HG03108 (cell line): ENCODE measurements around the gene RALGPS1.
A peak's percentile ranks its signal among the peaks of the same experiment; 100 is the strongest.

Experiments
- ATAC-seq: cut with Tn5 transposase; IDR thresholded peaks from one replicate; pipeline ENCODE4 v1.9.1; 2021; ENCODE audit warnings: moderate library complexity; ENCODE audit not compliant: unreplicated experiment

The RALGPS1 gene

GRCh38 chr9:126955811-126956210 lies 41.2 kb downstream of the RALGPS1 start:
- ATAC-seq, result no peak

DNA sequence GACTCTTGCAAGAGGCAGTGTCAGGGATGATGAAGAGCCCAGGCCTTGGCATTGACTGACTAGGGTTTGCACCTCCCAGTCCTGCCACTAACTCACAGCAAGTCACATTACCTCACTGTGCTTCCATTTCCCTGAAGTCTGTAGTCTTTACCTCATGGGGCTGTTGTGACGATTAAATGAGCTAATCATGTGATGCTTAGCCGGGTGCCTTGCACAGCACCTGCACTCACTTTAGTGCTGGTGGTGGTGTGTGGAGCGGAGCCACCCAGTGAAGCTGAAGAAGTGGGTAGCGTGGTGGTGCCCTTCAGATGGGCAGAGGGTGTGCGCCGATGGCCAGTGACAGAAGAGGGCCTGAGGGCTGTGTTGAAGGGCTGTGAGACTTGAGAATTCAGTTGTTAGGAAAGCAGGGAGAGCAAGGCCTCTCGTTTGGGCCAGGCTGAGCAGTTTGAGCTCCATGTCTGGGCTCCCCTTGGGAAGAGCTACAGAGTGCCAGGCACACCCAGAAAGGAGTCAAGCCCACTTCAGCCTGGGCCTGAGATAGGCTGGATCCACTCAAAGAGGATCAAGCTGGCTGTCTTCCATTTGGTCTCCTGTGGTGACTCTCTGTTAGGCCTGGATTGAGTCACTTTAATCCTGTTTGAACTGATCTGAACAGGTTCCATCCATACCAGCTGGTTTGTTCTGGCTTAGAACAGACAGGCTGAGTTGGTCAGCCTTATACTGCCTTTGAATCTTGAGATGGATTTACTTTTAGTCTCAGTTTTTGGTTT lies 42.5 kb downstream of the RALGPS1 start:
- no peak for ATAC-seq

GRCh38 chr9:126957687-126958053 lies 43.1 kb downstream of the RALGPS1 start:
- ATAC-seq, result no peak

DNA sequence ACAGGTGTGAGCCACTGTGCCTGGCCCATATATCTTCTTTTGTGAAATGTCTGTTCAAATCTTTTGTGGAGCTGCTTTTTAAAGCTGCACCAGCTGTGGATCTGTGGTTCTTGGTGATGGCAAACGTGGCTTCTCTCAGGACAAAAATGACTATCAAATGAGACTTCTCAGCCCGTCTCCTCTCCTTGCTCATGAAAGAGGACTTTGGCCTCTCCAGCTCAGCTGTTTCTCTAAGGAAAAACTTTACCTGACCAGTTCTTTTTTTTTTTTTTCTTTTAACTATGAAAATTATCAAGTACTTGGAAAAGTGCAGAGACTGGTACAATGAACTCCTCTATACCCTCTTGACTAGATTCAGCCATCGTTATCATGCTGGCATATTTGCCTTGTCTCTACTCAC lies 44.8 kb downstream of the RALGPS1 start:
- ATAC-seq, result no peak

GRCh38 chr9:126959917-126960316 lies 45.3 kb downstream of the RALGPS1 start:
- no peak for ATAC-seq

DNA sequence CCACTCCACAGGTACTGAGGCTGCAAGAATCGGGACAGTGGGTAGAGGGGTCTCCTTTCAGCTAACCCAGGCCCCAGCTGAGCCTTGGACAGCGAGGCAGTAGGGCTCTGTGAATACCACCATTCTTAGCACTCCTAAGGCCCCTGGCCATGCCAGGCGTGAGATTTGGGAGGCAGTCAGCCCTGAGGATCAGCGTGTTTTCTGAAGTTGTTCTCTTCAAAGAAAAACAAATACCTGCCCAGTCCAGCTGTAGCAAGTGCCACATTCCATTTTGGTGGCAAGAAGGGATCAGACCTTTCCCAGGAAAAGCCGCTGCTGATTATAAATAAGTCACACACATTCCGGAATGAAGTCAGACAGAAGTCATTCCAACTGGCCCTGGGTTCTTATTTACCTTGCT lies 47.8 kb downstream of the RALGPS1 start:
- no peak for ATAC-seq

GRCh38 chr9:126965077-126965476 lies 50.5 kb downstream of the RALGPS1 start:
- no peak for ATAC-seq

- no peak for ATAC-seq
These were observed 51.2 kb downstream of the RALGPS1 start for GRCh38 chr9:126965541-126966428.

DNA sequence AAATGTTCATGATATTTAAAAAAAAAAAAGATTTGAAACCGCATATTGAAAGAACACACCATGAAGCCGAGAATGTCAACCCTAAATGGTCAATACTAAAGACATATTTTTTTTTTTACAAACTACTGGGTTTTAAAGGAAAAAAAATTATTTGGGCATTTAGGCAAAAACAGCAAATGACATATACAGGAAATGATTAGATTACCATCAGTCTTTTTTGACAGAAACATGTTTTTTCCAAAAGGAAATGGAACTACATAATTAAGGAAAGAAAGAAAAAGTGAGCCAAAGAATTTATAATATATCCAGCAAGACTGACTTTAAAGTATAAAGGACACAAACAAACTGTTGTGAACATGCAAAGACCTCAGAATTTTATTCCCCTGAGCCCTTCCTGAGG lies 56.7 kb downstream of the RALGPS1 start:
- no peak for ATAC-seq

DNA sequence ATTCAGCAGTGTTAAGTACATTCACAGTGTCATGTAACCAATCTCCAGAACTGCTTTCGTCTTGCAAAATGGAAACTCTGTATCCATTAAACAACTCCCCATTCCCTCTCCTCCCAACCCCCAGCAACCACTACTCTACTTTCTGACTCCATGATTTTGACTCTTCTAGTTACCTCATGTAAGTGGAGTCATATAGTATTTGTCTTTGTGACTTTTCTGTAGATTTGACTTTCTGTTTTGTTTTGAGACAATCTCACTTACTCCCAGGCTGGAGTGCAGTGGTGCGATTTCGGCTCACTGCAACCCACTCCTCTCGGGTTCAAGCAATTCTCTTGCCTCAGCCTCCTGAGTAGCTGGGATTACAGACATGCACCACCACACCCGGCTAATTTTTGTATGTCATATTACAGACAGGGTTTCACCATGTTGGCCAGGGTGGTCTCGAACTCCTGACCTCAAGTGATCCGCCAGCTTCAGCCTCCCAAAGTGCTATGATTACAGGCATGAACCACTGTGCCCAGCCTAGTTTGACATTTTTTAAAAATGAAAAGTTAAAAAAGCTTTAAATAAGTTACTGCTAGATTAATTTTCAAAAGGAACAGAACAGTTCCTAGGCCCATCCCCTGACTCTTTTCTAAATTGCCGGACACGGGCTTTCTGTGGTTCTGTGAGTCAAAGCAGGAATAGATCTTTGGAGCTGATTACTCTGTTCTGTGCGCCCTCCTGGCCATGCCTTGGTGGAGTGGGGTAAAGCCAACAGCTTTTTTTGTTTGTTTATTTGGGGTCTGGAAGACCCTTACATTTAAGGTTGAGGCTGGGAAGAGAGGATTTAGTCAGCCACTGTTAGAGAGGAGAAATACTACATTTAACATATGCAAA lies 59.3 kb downstream of the RALGPS1 start:
- no peak for ATAC-seq

GRCh38 chr9:126974594-126974993 lies 60.0 kb downstream of the RALGPS1 start:
- no peak for ATAC-seq

DNA sequence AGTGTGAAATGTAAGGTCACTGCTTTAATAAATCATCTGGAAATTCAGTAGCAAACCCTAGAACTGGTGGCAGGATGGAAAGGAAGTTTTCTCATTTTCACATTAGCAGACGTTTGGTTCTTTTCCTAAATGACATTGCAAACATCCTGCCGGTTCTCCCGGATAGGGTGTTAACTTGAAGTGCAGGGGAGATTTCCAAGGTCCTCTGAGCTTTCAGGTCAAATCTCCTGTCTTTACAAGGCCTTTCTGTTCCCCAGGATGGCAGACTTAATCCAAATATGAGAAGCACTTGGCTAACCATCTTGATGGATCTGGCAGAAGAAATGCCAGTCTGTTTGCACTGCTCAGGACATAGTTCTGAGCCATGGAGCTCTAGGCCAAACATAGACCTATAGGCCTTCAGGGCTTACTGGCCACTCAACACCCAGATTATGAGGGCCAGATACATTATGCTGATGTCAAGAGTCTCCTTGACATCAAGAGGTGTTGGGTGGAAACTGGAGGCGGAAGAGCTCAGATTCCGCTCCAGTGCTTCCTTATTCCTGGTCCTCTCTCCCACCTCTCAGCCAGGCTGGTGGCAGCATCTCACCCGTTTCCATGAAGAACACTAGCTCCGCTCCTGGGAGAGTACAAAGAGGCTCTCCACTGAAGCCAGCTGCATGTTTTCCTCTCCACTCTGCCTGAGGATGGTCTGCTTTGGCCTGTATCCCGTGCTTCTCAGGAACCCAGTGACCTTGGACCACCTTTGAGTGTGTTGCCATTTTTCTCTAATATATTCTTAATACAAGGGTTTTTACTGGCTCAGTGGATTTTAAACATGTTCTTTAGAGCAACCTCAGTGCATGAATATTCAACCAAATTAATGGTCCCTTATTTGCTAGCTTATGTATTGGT lies 61.0 kb downstream of the RALGPS1 start:
- ATAC-seq, result no peak

DNA sequence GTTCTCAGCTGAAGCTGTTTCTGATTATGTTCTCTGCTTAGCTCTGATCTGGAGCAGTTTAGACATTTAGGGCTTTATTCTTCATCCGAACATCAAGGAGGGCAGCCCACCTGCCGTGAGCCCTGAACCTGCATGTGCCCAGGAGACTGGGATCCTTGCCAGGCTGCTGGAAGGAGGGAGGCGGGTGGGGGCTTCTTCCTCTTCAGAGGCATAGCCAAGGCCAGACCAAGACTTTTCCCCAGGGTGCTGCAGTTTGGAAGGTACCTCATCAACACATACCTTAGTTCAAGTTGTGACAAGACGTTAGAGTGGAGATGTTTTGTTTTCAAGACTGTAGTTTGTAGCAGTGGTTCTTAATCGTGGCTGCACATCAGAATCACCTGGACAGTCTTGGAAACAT lies 64.9 kb downstream of the RALGPS1 start:
- no peak for ATAC-seq

- no peak for ATAC-seq
These were observed 65.6 kb downstream of the RALGPS1 start for GRCh38 chr9:126980231-126980630.

DNA sequence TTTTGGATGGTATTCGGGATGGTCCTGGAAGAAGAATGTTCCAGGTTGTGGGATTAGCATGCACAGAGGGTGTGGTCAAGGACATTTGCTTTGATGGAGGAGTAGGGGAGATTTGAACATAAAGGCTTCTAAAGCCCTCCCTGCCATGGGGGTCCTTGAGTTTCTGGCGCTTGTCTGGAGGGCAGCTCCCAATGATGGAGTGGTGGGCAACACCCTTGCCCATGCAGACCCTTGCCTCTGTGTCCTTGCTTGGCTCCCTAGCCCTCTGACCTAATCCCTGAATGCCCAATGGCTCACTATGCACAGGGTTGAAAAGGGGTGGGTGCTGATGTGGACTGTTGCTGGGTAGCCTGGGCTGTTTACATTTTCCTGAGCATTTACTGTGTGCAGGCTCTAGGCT lies 66.6 kb downstream of the RALGPS1 start:
- ATAC-seq, result no peak

DNA sequence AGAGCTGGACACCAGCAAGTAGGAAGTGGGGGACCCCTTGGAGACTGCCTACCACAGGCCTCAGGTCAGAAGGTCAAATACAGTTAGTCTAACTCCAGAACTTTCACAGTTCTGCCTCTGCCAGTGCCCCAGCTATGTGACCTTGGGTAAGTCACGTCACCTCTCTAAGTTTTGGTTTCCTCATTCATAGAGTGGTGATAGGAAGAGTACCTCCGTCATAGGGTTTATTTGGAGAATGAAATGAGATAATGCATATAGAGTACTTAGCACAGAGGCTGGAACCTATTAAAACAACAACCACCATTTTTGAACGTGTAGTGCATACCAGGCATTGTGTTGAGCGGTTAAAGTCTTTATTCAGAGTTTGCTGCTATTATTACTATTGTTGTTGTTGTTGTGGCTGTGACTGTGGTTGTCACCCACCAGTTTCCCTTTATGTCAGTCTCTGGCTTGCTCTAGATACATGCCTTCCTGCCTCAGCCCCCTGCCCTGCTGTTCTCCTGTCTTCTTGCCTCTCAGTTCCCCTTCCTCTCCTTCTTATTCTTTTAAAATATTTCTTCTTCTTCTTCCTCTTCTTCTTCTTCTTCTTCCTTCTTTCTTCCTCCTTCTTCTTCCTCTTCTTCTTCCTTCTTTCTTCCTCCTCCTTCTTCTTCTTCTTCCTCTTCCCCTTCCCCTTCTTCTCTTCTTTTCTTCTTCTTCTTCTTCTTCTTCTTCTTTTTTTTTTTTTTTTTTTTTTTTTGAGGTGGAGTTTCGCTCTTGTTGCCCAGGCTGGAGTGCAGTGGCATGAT lies 67.8 kb downstream of the RALGPS1 start:
- ATAC-seq, result no peak

GRCh38 chr9:126983767-126984166 lies 69.2 kb downstream of the RALGPS1 start:
- no peak for ATAC-seq

- no peak for ATAC-seq
These were observed 70.4 kb downstream of the RALGPS1 start for GRCh38 chr9:126984969-126985368.

GRCh38 chr9:126985870-126986498 lies 71.4 kb downstream of the RALGPS1 start:
- peak; percentile 65 for ATAC-seq
